HEK293 (cell line): Measurements from ENCODE around the gene CCBE1.
A peak's percentile ranks its signal among the peaks of the same experiment; 100 is the strongest.

Source experiments
- ELK4 ChIP-seq: IDR thresholded peaks from 2 replicates; pipeline ENCODE4 v1.6.1; 2011; ENCODE audit warnings: mild to moderate bottlenecking, low read depth, low read length, borderline replicate concordance
- HIC1 ChIP-seq: fragments of 450-650 bp; formaldehyde crosslinking; IDR thresholded peaks from 2 replicates; pipeline ENCODE4 v1.5.1; 2016; ENCODE audit warnings: missing biosample characterization, missing genetic modification characterization
- IKZF3 ChIP-seq: fragments of 450-650 bp; IDR thresholded peaks from 2 replicates; pipeline ENCODE4 v1.5.0; 2018; ENCODE audit warnings: missing biosample characterization, mild to moderate bottlenecking, missing genetic modification characterization, moderate library complexity
- PRDM4 ChIP-seq: fragments of 450-650 bp; formaldehyde crosslinking; IDR thresholded peaks from 2 replicates; pipeline ENCODE4 v1.5.1; 2017; ENCODE audit warnings: missing biosample characterization, missing genetic modification characterization
- SCRT2 ChIP-seq: fragments of 450-650 bp; formaldehyde crosslinking; IDR thresholded peaks from 2 replicates; pipeline ENCODE4 v1.5.1; 2016; ENCODE audit warnings: missing biosample characterization, missing genetic modification characterization
- SP3 ChIP-seq: fragments of 450-650 bp; formaldehyde crosslinking; IDR thresholded peaks from 2 replicates; pipeline ENCODE4 v1.5.1; 2016; ENCODE audit warnings: missing biosample characterization, missing genetic modification characterization
- TSHZ1 ChIP-seq: fragments of 450-650 bp; formaldehyde crosslinking; IDR thresholded peaks from 2 replicates; pipeline ENCODE4 v1.5.1; 2016; ENCODE audit warnings: missing biosample characterization, missing genetic modification characterization, borderline replicate concordance
- ZBTB8A ChIP-seq: fragments of 450-650 bp; formaldehyde crosslinking; IDR thresholded peaks from 2 replicates; pipeline ENCODE4 v1.5.1; 2016; ENCODE audit warnings: missing biosample characterization, missing genetic modification characterization
- ZNF148 ChIP-seq: fragments of 450-650 bp; formaldehyde crosslinking; IDR thresholded peaks from 2 replicates; pipeline ENCODE4 v1.5.0; 2017; ENCODE audit warnings: missing biosample characterization, missing genetic modification characterization, borderline replicate concordance
- ZNF157 ChIP-seq: fragments of 450-650 bp; formaldehyde crosslinking; IDR thresholded peaks from 2 replicates; pipeline ENCODE4 v1.5.1; 2016; ENCODE audit warnings: missing biosample characterization, missing genetic modification characterization
- ZNF24 ChIP-seq: fragments of 450-650 bp; formaldehyde crosslinking; IDR thresholded peaks from 2 replicates; pipeline ENCODE4 v1.5.1; 2016; ENCODE audit warnings: missing biosample characterization, missing genetic modification characterization
- ZNF335 ChIP-seq: fragments of 450-650 bp; formaldehyde crosslinking; conservative IDR thresholded peaks from 2 replicates; pipeline ENCODE4 v1.5.1; 2016; ENCODE audit warnings: missing biosample characterization, missing genetic modification characterization
- ZNF350 ChIP-seq: fragments of 450-650 bp; formaldehyde crosslinking; IDR thresholded peaks from 2 replicates; pipeline ENCODE4 v1.5.0; 2017; ENCODE audit warnings: missing biosample characterization, mild to moderate bottlenecking, missing genetic modification characterization
- ZNF366 ChIP-seq: fragments of 450-650 bp; formaldehyde crosslinking; conservative IDR thresholded peaks from 2 replicates; pipeline ENCODE4 v1.5.1; 2016; ENCODE audit warnings: missing biosample characterization, missing genetic modification characterization
- ZNF394 ChIP-seq: fragments of 450-650 bp; formaldehyde crosslinking; IDR thresholded peaks from 2 replicates; pipeline ENCODE4 v1.5.1; 2016; ENCODE audit warnings: missing biosample characterization, missing genetic modification characterization, mild to moderate bottlenecking, moderate library complexity, borderline replicate concordance
- ZNF398 ChIP-seq: fragments of 450-650 bp; formaldehyde crosslinking; IDR thresholded peaks from 2 replicates; pipeline ENCODE4 v1.5.1; 2017; ENCODE audit warnings: missing biosample characterization, missing genetic modification characterization
- ZNF510 ChIP-seq: fragments of 450-650 bp; formaldehyde crosslinking; IDR thresholded peaks from 2 replicates; pipeline ENCODE4 v1.5.1; 2018; ENCODE audit warnings: mild to moderate bottlenecking, missing genetic modification characterization, missing biosample characterization; ENCODE audit not compliant: insufficient replicate concordance
- ZNF513 ChIP-seq: fragments of 450-650 bp; IDR thresholded peaks from 2 replicates; pipeline ENCODE4 v1.5.1; 2018; ENCODE audit warnings: missing biosample characterization, missing genetic modification characterization
- ZNF530 ChIP-seq: fragments of 450-650 bp; formaldehyde crosslinking; IDR thresholded peaks from 2 replicates; pipeline ENCODE4 v1.5.1; 2016; ENCODE audit warnings: low read depth, missing biosample characterization, missing genetic modification characterization
- ZNF544 ChIP-seq: fragments of 450-650 bp; formaldehyde crosslinking; IDR thresholded peaks from 2 replicates; pipeline ENCODE4 v1.5.0; 2017; ENCODE audit warnings: missing biosample characterization, missing genetic modification characterization
- ZNF571 ChIP-seq: fragments of 450-650 bp; formaldehyde crosslinking; IDR thresholded peaks from 2 replicates; pipeline ENCODE4 v1.5.0; 2017; ENCODE audit warnings: missing biosample characterization, missing genetic modification characterization
- ZXDB ChIP-seq: fragments of 450-650 bp; formaldehyde crosslinking; IDR thresholded peaks from 2 replicates; pipeline ENCODE4 v1.5.1; 2016; ENCODE audit warnings: missing biosample characterization, missing genetic modification characterization

CCBE1 gene

GRCh38 chr18:59661891-59662701, 35.1 kb downstream of the CCBE1 start (continued):
- TF ChIP-seq ELK4 (no peak), ZXDB (tag by site-specific recombination) (peak; percentile 64), PRDM4 (tag by site-specific recombination) (peak; percentile 23; the same call in 1 of the 2 replicates), ZNF148 (no peak), ZBTB8A (tag by site-specific recombination) (no peak), ZNF571 (no peak), ZNF513 (peak; percentile 76), ZNF544 (no peak), ZNF530 (tag by site-specific recombination) (no peak), SP3 (peak; percentile 46), ZNF398 (tag by site-specific recombination) (0 out of 2 replicates have a peak, but pooled peaks have one; percentile 51), ZNF335 (tag by site-specific recombination) (no peak), ZNF24 (tag by site-specific recombination) (peak; percentile 80), ZNF157 (no peak), SCRT2 (tag by site-specific recombination) (0 out of 2 replicates have a peak, but pooled peaks have one; percentile 9), HIC1 (tag by site-specific recombination) (0 out of 2 replicates have a peak, but pooled peaks have one; percentile 36), ZNF350 (tag by site-specific recombination) (no peak), TSHZ1 (tag by site-specific recombination) (peak; percentile 56; the same call in 1 of the 2 replicates), ZNF366 (tag by site-specific recombination) (peak; percentile 88), IKZF3 (tag by site-specific recombination) (no peak; the same call in 1 of the 2 replicates), ZNF394 (peak; percentile 77), ZNF510 (no peak)
